ENCODE results near the gene UGT1A9.

DNA sequence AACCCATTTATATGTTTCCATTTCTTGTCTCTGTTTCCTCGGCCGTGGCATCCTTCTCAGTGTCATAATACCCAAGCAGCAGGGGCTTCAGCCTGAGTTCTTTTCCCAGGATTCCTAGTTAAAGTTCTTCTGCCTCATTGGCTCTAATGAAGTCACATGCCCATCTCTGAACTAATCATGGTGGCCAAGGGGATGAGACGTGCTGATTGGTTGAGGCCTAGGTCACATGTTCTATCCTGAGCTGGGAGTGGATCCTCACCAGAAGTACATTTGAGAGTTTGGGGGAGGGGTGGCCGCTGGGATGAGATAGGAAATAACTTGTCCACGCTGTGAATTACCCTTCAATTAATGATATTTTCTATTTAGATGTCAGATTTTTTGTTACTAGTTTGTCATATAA is 37.2 kb downstream of the UGT1A9 start:
- no peak for TF ChIP-seq CTCF (IDR thresholded peaks at IDR 0.05)
- no peak for TF ChIP-seq EP300 (IDR thresholded peaks at IDR 0.05)
